IPS DF 19.7 (cell line): ENCODE data around the gene PCGF5.
"Not testable (repeated sequence)": the region's sequence is repeated elsewhere in the genome, so short reads cannot be mapped to it uniquely, and the experiment has no call there.

Experiments used
- DNase-seq: peaks from one replicate; pipeline ENCODE4 v3.0.0-alpha.2; 2013; ENCODE audit warnings: low read depth, low spot score

The PCGF5 gene

GRCh38 chr10:91286572-91286971 lies 66.1 kb downstream of the PCGF5 start:
- no peak for DNase-seq

- DNase-seq, result no peak
These were observed 66.8 kb downstream of the PCGF5 start for GRCh38 chr10:91287276-91287675.

GRCh38 chr10:91287912-91288311 lies 67.4 kb downstream of the PCGF5 start:
- no peak for DNase-seq

GRCh38 chr10:91289305-91289704 lies 68.8 kb downstream of the PCGF5 start:
- no peak for DNase-seq

GRCh38 chr10:91290607-91291006 lies 70.1 kb downstream of the PCGF5 start:
- no peak for DNase-seq

- no peak for DNase-seq
These were observed 73.9 kb downstream of the PCGF5 start for GRCh38 chr10:91294134-91294906.

- no peak for DNase-seq
These were observed 74.9 kb downstream of the PCGF5 start for GRCh38 chr10:91295346-91295745.

- DNase-seq, result no peak
These were observed 76.0 kb downstream of the PCGF5 start for GRCh38 chr10:91296471-91296870.

- peak; percentile 86 for DNase-seq
These were observed 77.9 kb downstream of the PCGF5 start for GRCh38 chr10:91298224-91298871.

GRCh38 chr10:91299999-91300575 lies 79.6 kb downstream of the PCGF5 start:
- no peak for DNase-seq

GRCh38 chr10:91302946-91303345 lies 82.5 kb downstream of the PCGF5 start:
- not testable (repeated sequence) for DNase-seq

GRCh38 chr10:91305979-91306378 lies 85.5 kb downstream of the PCGF5 start:
- DNase-seq, result not testable (repeated sequence)

- no peak for DNase-seq
These were observed 87.0 kb downstream of the PCGF5 start for GRCh38 chr10:91307489-91307888.

- no peak for DNase-seq
These were observed 89.2 kb downstream of the PCGF5 start for GRCh38 chr10:91309711-91310110.

GRCh38 chr10:91311601-91312381 lies 91.3 kb downstream of the PCGF5 start:
- no peak for DNase-seq

GRCh38 chr10:91312382-91312733 lies 91.9 kb downstream of the PCGF5 start:
- DNase-seq, result no peak

GRCh38 chr10:91313796-91314485 lies 93.5 kb downstream of the PCGF5 start:
- no peak for DNase-seq

- no peak for DNase-seq
These were observed 96.0 kb downstream of the PCGF5 start for GRCh38 chr10:91316486-91316885.

GRCh38 chr10:91317541-91317940 lies 97.1 kb downstream of the PCGF5 start:
- DNase-seq, result no peak

GRCh38 chr10:91319336-91319735 lies 98.9 kb downstream of the PCGF5 start:
- no peak for DNase-seq

- not testable (repeated sequence) for DNase-seq
These were observed 102.9 kb downstream of the PCGF5 start for GRCh38 chr10:91323293-91323905.
